ENCODE measurements around the gene CSMD2.

Gene CSMD2

DNA sequence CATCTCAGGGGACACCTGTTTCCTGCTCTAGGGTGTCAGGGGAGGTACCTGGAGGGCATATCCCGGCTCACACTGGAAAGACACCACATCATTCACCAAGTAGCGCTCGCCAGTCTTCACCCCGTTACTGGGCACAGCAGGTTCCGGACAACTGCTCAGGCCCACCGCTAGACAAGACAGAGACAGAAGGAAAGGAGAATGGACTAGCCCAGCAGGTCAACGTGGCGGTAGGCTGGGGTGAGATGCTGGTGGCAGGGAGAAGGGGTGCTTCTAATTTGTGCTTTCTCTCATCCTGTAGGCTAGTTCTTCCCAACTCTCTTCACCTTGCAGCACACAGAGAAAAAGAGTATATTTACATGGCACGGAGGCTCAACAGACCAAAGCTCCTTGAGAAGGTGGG, 547.6 kb downstream of the CSMD2 start:
- Histone ChIP-seq H2AFZ (ENCODE audit: low read length) (no peak overlapping the region), H4K20me1 (ENCODE audit: insufficient read depth, low read length) (no peaks in the 10 kb centered on the region), H3K27ac (ENCODE audit: low read length) (no peak overlapping the region), H3K27me3 (replicated peaks; ENCODE audit: insufficient read depth, low read length) (peaks cover 77% of the 10 kb centered on the region), H3K9me2 (replicated peaks; ENCODE audit: insufficient read depth, low read length) (no peaks in the 10 kb centered on the region), H3F3A (ENCODE audit: insufficient read depth, low read length) (no peaks in the 10 kb centered on the region), H3K4me3 (ENCODE audit: low read length) (no peak overlapping the region), H3K36me3 (replicated peaks; ENCODE audit: insufficient read depth, low read length) (no peaks in the 10 kb centered on the region), H3K4me1 (ENCODE audit: low read length) (peaks cover 5% of the 10 kb centered on the region; the same call in 1 of the 2 replicates), H3K79me2 (ENCODE audit: low read length) (no peaks in the 10 kb centered on the region), H3K4me2 (ENCODE audit: low read depth, low read length) (no peak overlapping the region), H3K9me3 (replicated peaks; ENCODE audit: insufficient read depth, low read length) (no peaks in the 10 kb centered on the region), H3K9ac (ENCODE audit: low read length) (no peak overlapping the region)
- no peak for DNase-seq
- TF ChIP-seq, protein P1, sequence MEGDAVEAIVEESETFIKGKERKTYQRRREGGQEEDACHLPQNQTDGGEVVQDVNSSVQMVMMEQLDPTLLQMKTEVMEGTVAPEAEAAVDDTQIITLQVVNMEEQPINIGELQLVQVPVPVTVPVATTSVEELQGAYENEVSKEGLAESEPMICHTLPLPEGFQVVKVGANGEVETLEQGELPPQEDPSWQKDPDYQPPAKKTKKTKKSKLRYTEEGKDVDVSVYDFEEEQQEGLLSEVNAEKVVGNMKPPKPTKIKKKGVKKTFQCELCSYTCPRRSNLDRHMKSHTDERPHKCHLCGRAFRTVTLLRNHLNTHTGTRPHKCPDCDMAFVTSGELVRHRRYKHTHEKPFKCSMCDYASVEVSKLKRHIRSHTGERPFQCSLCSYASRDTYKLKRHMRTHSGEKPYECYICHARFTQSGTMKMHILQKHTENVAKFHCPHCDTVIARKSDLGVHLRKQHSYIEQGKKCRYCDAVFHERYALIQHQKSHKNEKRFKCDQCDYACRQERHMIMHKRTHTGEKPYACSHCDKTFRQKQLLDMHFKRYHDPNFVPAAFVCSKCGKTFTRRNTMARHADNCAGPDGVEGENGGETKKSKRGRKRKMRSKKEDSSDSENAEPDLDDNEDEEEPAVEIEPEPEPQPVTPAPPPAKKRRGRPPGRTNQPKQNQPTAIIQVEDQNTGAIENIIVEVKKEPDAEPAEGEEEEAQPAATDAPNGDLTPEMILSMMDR (IDR thresholded peaks at IDR 0.05; ENCODE audit: low read length) = no peak
- no peak for TF ChIP-seq EZH2 (optimal IDR thresholded peaks at IDR 0.05; ENCODE audit: low read depth, low read length)
- TF ChIP-seq EZH2phosphoT487 (IDR thresholded peaks at IDR 0.05; ENCODE audit: low read length) = no peak

DNA sequence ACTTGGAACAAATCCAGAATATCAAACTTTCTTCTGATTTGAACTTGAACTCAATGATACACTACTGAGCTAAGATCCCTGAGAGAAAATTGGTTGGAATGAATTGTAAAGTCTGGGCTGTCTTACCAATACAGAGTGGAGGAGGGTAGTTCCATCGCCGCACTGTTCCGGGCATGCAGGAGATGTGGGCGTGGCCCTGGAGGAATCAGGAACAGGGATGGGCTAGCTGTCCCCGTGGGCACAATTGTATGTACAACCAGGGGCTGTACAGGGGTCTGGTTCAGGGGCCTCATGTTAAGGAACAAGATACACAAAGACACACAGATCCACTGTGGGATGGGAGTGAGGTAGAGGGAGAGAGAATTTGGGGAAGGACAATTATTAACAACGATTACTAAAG, 548.2 kb downstream of the CSMD2 start:
- no peaks in the 10 kb centered on the region for H3K9me3 ChIP-seq (replicated peaks; ENCODE audit: insufficient read depth, low read length)
- no peak overlapping the region for H3K9ac ChIP-seq (ENCODE audit: low read length)
- H3K9me2 ChIP-seq (replicated peaks; ENCODE audit: insufficient read depth, low read length) = no peaks in the 10 kb centered on the region
- H3K36me3 ChIP-seq (replicated peaks; ENCODE audit: insufficient read depth, low read length) = no peaks in the 10 kb centered on the region
- H3K79me2 ChIP-seq (ENCODE audit: low read length) = no peaks in the 10 kb centered on the region
- H4K20me1 ChIP-seq (ENCODE audit: insufficient read depth, low read length) = no peaks in the 10 kb centered on the region
- no peak overlapping the region for H3K4me3 ChIP-seq (ENCODE audit: low read length)
- no peak overlapping the region for H2AFZ ChIP-seq (ENCODE audit: low read length)
- no peak for DNase-seq
- TF ChIP-seq EZH2 (optimal IDR thresholded peaks at IDR 0.05; ENCODE audit: low read depth, low read length) = no peak
- TF ChIP-seq, protein P1 (IDR thresholded peaks at IDR 0.05; ENCODE audit: low read length) = no peak
- TF ChIP-seq EZH2phosphoT487 (IDR thresholded peaks at IDR 0.05; ENCODE audit: low read length) = no peak
- H3K27me3 ChIP-seq (replicated peaks; ENCODE audit: insufficient read depth, low read length) = peaks cover 76% of the 10 kb centered on the region
- no peaks in the 10 kb centered on the region for H3F3A ChIP-seq (ENCODE audit: insufficient read depth, low read length)
- peaks cover 5% of the 10 kb centered on the region; the same call in 1 of the 2 replicates for H3K4me1 ChIP-seq (ENCODE audit: low read length)
- no peak overlapping the region for H3K4me2 ChIP-seq (ENCODE audit: low read depth, low read length)
- H3K27ac ChIP-seq (ENCODE audit: low read length) = no peak overlapping the region

DNA sequence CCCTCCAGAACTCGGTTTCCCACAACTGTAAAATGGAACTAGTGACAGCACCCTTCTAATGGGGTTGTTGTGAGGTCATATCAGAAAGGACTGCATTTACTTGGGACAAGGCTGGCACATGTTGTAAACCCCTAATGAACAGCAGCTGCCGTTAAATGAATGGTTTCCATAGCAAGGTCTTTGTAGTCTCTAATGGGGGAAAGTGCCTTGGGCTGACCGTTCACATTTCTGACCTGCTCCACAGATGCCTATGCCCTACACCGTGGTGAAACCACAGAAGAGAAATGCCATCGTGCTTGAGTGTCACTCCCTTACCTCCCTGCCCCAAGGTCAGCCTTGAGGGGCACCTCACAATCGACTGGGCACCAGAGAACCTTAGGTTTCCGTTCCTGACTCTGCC, 549.5 kb downstream of the CSMD2 start:
- no peaks in the 10 kb centered on the region for H3K36me3 ChIP-seq (replicated peaks; ENCODE audit: insufficient read depth, low read length)
- H3K9me2 ChIP-seq (replicated peaks; ENCODE audit: insufficient read depth, low read length) = no peaks in the 10 kb centered on the region
- no peak for TF ChIP-seq EZH2phosphoT487 (IDR thresholded peaks at IDR 0.05; ENCODE audit: low read length)
- TF ChIP-seq, protein P1 (IDR thresholded peaks at IDR 0.05; ENCODE audit: low read length) = no peak
- H3K9ac ChIP-seq (ENCODE audit: low read length) = no peak overlapping the region
- H3K27ac ChIP-seq (ENCODE audit: low read length) = no peak overlapping the region
- no peak for DNase-seq
- no peak overlapping the region for H2AFZ ChIP-seq (ENCODE audit: low read length)
- H3K27me3 ChIP-seq (replicated peaks; ENCODE audit: insufficient read depth, low read length) = peaks cover 80% of the 10 kb centered on the region
- no peaks in the 10 kb centered on the region for H3K9me3 ChIP-seq (replicated peaks; ENCODE audit: insufficient read depth, low read length)
- no peak overlapping the region for H3K4me3 ChIP-seq (ENCODE audit: low read length)
- no peaks in the 10 kb centered on the region for H3K79me2 ChIP-seq (ENCODE audit: low read length)
- peaks cover 5% of the 10 kb centered on the region; the same call in 1 of the 2 replicates for H3K4me1 ChIP-seq (ENCODE audit: low read length)
- no peaks in the 10 kb centered on the region for H4K20me1 ChIP-seq (ENCODE audit: insufficient read depth, low read length)
- H3F3A ChIP-seq (ENCODE audit: insufficient read depth, low read length) = no peaks in the 10 kb centered on the region
- H3K4me2 ChIP-seq (ENCODE audit: low read depth, low read length) = no peak overlapping the region

Measured in MM.1S (cell line).